Body of pancreas (tissue), 4 donors: Measurements from ENCODE around the gene HORMAD2. TPM values are rescaled to one million over a fixed set of nuclear protein-coding genes. Genes with fewer than 3 reads are reported as not detected.
"Not testable (repeated sequence)": the region's sequence is repeated elsewhere in the genome, so short reads cannot be mapped to it uniquely, and the experiment has no call there.

ENCODE experiments used
- ATAC-seq: fragments of 150-250 bp; one replicate; pipeline ENCODE4 v1.9.1; 2016
- DNase-seq, 4 donors: peaks; one replicate each; pipeline ENCODE4 v3.0.0-alpha.2; 2019
- H3K27ac ChIP-seq, 4 donors: fragments of 200-600 bp; sonication (generic); 1 replicate in 3 of 4; 2 replicates in 1 of 4; pipeline versions ENCODE4 v1.5.1 to v1.6.1; 2016 to 2019; ENCODE audit warnings: mild to moderate bottlenecking in 1 of 4, mixed read lengths in 1 of 4, moderate library complexity in 1 of 4
- H3K27me3 ChIP-seq, 2 donors: fragments of 200-600 bp; sonication (generic); one replicate each; pipeline ENCODE4 v1.6.0; 2016; ENCODE audit warnings: mild to moderate bottlenecking in 1 of 2
- H3K36me3 ChIP-seq, 2 donors: fragments of 200-600 bp; sonication (generic); replicated peaks in 1 of 2; 2 replicates each; pipeline ENCODE4 v1.5.1; 2016; ENCODE audit warnings: low read depth in 2 of 2; ENCODE audit not compliant: insufficient read depth in 1 of 2
- H3K4me1 ChIP-seq: fragments of 200-600 bp; sonication (generic); one replicate; pipeline ENCODE4 v1.6.0; 2016
- H3K4me3 ChIP-seq, 2 donors: fragments of 200-600 bp; sonication (generic); 1 replicate in 1 of 2; 2 replicates in 1 of 2; pipeline ENCODE4 v1.5.1; 2016 to 2019
- H3K9me3 ChIP-seq, 3 donors: fragments of 200-600 bp; sonication (generic); 1 replicate in 2 of 3; 2 replicates in 1 of 3; pipeline ENCODE4 v1.5.1; 2016
- CTCF ChIP-seq, 7 experiments: fragments of 450-650 bp in 4 of 7; fragments of 200-600 bp in 3 of 7; sonication (generic) in 3 of 7; IDR thresholded peaks; one replicate each; pipeline ENCODE4 v1.5.1; 2016 to 2019; ENCODE audit warnings: antibody characterized with exemption in 7 of 7
- POLR2A ChIP-seq, 3 donors: fragments of 450-650 bp; IDR thresholded peaks; one replicate each; pipeline ENCODE4 v1.6.1; 2016; ENCODE audit warnings: antibody characterized with exemption in 3 of 3, mild to moderate bottlenecking in 2 of 3
- WGBS, 2 donors: methylation state at CpG; one replicate each; pipeline ENCODE4 v1.1.5; 2017; 5-methylcytosine and 5-hydroxymethylcytosine counted together
- intact Hi-C: fragments of 100-400 bp; cut with DNase I; formaldehyde crosslinking; loops from one replicate; pipeline ENCODE4 v1.15.1; 2023
- total RNA-seq, 2 donors: library from RNA; depleted of rRNA; stranded (reverse); fragments of >200 nt; gene quantifications; one replicate each; pipeline ENCODE4 v1.1.0, GENCODE V29; 2016

The HORMAD2 gene
- total RNA-seq, 2 donors from 2014 or later = not detected

- TF ChIP-seq CTCF (IDR thresholded peaks at IDR 0.05) = no peak
- no peak for TF ChIP-seq POLR2A (IDR thresholded peaks at IDR 0.05)
- H3K27ac ChIP-seq = no peak overlapping the region
- DNase-seq (no peak), ATAC-seq (peak; percentile 9)
- H3K4me3 ChIP-seq = no peak overlapping the region
- no peaks in the 10 kb centered on the region for H3K36me3 ChIP-seq
- peaks cover 14% of the 10 kb centered on the region for H3K4me1 ChIP-seq
- H3K9me3 ChIP-seq = no peaks in the 10 kb centered on the region
- 44 to 50% methylated on average over 10 of the region's 10 CpGs for WGBS, 2 donors
- no peaks in the 10 kb centered on the region for H3K27me3 ChIP-seq
- intact Hi-C loops = no loop called here
Observed at GRCh38 chr22:30054067-30054763, 26.0 kb upstream of the HORMAD2 start.

- intact Hi-C loops = no loop called here
Observed at GRCh38 chr22:30054764-30055069, 25.5 kb upstream of the HORMAD2 start.

GRCh38 chr22:30056015-30056414 lies 24.2 kb upstream of the HORMAD2 start:
- peaks cover 14% of the 10 kb centered on the region for H3K4me1 ChIP-seq
- no peak overlapping the region for H3K27ac ChIP-seq
- DNase-seq = no peak
- H3K4me3 ChIP-seq = no peak overlapping the region
- no peaks in the 10 kb centered on the region for H3K36me3 ChIP-seq
- TF ChIP-seq CTCF (IDR thresholded peaks at IDR 0.05) (no peak), POLR2A (IDR thresholded peaks at IDR 0.05) (no peak)
- no peaks in the 10 kb centered on the region for H3K9me3 ChIP-seq
- H3K27me3 ChIP-seq = no peaks in the 10 kb centered on the region
- ATAC-seq = no peak
- intact Hi-C loops = no loop called here
- WGBS, 2 donors = 58 to 100% methylated on average over 1 of the region's 1 CpG

More at GRCh38 chr22:30054764-30055069, 25.5 kb upstream of the HORMAD2 start:
- no peak overlapping the region for H3K4me3 ChIP-seq
- DNase-seq (no peak), ATAC-seq (peak; percentile 18)
- peak overlapping the region in 2 of 4 donors; percentile 2 to 6 for H3K27ac ChIP-seq
- H3K4me1 ChIP-seq = peaks cover 14% of the 10 kb centered on the region
- no peaks in the 10 kb centered on the region for H3K9me3 ChIP-seq
- no peak for TF ChIP-seq CTCF (IDR thresholded peaks at IDR 0.05)
- no peak for TF ChIP-seq POLR2A (IDR thresholded peaks at IDR 0.05)
- no peaks in the 10 kb centered on the region for H3K27me3 ChIP-seq
- H3K36me3 ChIP-seq = no peaks in the 10 kb centered on the region

- Histone ChIP-seq H3K4me1 (peaks cover 14% of the 10 kb centered on the region), H3K36me3 (no peaks in the 10 kb centered on the region), H3K4me3 (no peak overlapping the region), H3K27ac (no peak overlapping the region), H3K27me3 (no peaks in the 10 kb centered on the region), H3K9me3 (no peaks in the 10 kb centered on the region)
- ATAC-seq (no peak), DNase-seq (no peak)
- intact Hi-C loops = no loop called here
- TF ChIP-seq CTCF (IDR thresholded peaks at IDR 0.05) (no peak), POLR2A (IDR thresholded peaks at IDR 0.05) (no peak)
- 91 to 92% methylated on average over 1 of the region's 1 CpG for WGBS, 2 donors
Observed at GRCh38 chr22:30057375-30057774, 22.9 kb upstream of the HORMAD2 start.

- ATAC-seq, H3K4me3 ChIP-seq, H3K9me3 ChIP-seq, H3K4me1 ChIP-seq, H3K36me3 ChIP-seq, H3K27ac ChIP-seq, H3K27me3 ChIP-seq, intact Hi-C loops, DNase-seq: not testable (repeated sequence)
- WGBS, 2 donors = 89 to 94% methylated on average over 11 to 20 of the region's 22 CpGs
Observed at GRCh38 chr22:30059346-30060020, 20.8 kb upstream of the HORMAD2 start.

- intact Hi-C loops, H3K9me3 ChIP-seq, H3K27me3 ChIP-seq, ATAC-seq, H3K27ac ChIP-seq, DNase-seq, H3K4me3 ChIP-seq, H3K36me3 ChIP-seq, H3K4me1 ChIP-seq: not testable (repeated sequence)
- 92 to 93% methylated on average over 6 of the region's 6 CpGs for WGBS, 2 donors
Observed at GRCh38 chr22:30061094-30061493, 19.2 kb upstream of the HORMAD2 start.
